ENCODE results near the gene CCDC200.
"Not testable (repeated sequence)": the region's sequence is repeated elsewhere in the genome, so short reads cannot be mapped to it uniquely, and the experiment has no call there.

Gene CCDC200

GRCh38 chr17:43216369-43216761 is 12.1 kb downstream of the CCDC200 start:
- no peak for DNase-seq (ENCODE audit: low read depth)

DNA sequence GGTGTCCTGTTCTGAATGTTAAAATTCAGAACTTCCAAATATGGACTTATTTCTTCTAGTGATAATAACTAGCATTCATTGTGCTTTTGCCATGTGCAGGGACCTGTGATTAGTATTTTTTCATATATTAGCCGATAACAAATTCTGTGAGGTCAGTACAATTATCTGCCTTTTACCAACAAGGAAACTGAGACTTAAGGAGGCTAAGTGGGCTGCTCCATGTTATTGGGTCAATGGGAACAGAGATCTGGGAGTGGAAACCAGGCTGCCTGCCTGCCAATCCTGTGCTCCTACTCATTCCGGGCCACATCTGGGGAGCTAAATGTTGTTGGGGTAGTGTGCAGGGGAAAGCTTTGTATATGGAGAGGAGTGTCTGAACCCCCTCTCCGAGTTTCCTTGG is 13.1 kb downstream of the CCDC200 start:
- no peak for DNase-seq (ENCODE audit: low read depth)

- DNase-seq (ENCODE audit: low read depth): no peak
Measured at GRCh38 chr17:43213545-43213944, 14.9 kb downstream of the CCDC200 start.

GRCh38 chr17:43212641-43213490 is 15.6 kb downstream of the CCDC200 start:
- no peak for DNase-seq (ENCODE audit: low read depth)

- peak; percentile 63 for DNase-seq (ENCODE audit: low read depth)
Measured at GRCh38 chr17:43211480-43212402, 16.7 kb downstream of the CCDC200 start, which contains the start of gene TMEM106A. Gene TMEM106A, plus strand, starts transcription at chr17:43211875. Its CDS starts 1,167 bp downstream, at chr17:43213042.

DNA sequence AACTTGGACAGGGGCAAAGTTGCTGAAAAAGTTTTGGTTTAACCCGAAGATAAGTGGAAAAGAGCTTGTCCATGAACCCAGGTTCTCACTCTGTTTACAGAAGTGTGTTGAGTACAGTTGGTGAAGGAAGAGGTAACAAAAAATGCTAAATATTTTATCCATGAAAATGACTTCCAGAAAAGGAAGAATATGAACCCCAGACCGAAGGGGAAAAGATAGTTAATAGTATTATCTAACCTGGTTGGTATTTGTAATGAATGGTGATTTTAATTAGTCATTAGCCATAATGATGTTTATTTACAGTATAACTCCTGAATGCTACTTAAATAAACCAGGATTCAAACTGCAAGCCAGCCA is 17.3 kb downstream of the CCDC200 start:
- DNase-seq (ENCODE audit: low read depth): no peak

GRCh38 chr17:43210576-43210975 is 17.8 kb downstream of the CCDC200 start:
- DNase-seq (ENCODE audit: low read depth): no peak

DNA sequence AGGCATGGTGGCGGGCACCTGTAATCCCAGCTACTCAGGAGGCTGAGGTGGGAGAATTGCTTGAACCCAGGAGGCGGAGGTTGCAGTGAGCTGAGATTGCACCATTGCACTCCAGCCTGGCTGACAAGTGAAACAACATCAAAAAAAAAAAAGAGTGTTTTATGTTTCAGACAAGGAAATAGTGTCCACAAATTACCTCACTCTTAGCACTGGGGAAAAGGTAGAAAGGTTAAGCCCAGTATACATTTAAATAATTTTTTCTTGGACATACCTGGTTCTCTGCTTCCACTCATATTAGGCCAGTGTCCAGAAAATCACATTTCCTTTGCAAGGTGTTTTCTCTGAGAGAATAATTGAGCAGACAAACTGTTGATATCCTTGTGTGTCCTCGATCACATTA is 25.4 kb downstream of the CCDC200 start:
- DNase-seq (ENCODE audit: low read depth): not testable (repeated sequence)

- DNase-seq (ENCODE audit: low read depth): no peak
Measured at GRCh38 chr17:43200127-43200526, 28.3 kb downstream of the CCDC200 start.

- no peak for DNase-seq (ENCODE audit: low read depth)
Measured at GRCh38 chr17:43199633-43200032, 28.8 kb downstream of the CCDC200 start.

DNA sequence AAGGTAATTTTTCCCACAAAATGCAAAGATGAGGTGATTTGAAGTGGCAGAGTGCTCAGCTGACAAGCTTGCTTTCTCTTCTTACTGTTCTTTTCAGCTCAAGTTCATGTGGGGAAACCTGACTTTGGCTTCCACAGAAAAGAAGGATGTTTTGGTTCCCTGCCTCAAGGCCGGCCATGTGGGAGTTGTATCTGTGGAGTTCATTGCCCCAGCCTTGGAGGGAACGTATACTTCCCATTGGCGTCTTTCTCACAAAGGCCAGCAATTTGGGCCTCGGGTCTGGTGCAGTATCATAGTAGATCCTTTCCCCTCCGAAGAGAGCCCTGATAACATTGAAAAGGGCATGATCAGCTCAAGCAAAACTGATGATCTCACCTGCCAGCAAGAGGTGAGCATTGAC is 35.2 kb downstream of the CCDC200 start:
- no peak for DNase-seq (ENCODE audit: low read depth)

DNA sequence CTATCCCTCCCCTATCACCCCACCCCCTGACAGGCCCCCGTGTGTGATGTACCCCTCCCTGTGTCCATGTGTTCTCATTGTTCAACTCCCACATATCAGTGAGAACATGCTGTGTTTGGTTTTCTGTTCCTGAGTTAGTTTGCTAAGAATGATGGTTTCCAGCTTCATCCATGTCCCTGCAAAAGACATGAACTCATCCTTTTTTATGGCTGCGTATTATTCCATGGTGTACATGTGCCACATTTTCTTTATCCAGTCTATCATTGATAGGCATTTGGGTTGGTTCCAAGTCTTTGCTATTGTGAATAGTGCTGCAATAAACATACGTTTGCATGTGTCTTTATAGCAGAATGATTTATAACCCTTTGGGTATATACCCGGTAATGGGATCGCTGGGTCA is 41.8 kb downstream of the CCDC200 start:
- DNase-seq (ENCODE audit: low read depth): not testable (repeated sequence)

DNA sequence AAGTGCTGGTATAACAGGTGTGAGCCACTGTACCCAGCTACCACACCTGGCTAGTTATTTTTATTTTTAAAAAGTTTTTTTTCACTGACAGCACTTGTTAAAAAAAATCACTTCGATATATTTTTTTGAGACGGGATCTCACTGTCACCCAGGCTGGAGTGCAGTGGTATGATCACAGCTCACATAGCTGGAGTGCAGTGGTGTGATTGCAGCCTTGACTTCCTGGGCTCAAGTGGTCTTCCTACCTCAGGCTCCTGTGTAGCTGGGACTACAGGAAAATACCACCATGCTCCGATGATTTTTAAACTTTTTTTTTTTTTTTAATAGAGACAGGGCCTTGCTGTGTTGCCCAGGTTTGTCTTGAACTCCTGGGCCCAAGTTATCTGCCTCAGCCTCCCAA is 44.5 kb downstream of the CCDC200 start:
- DNase-seq (ENCODE audit: low read depth): no peak

DNA sequence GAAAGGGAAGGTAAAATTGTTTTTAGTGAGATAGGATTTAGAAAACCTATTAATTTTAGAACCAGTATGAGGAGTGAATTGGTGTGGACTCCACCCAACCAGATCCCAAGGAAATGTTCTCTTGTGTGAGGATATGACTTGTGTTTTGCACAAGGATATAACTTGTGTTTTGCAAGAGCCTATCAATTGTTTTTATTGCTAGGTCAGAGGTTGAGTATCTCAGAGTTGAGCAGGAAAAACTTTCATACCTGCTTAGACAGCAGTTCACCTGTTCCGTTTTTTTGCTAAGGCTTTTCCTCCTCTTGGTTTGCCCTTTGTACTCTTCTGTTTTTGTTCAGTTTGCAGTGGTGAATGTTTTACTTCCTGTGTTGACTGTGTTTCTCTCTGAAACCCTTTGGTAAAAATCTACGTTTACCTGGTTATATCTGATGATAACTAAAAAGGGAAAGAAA is 52.3 kb downstream of the CCDC200 start:
- DNase-seq (ENCODE audit: low read depth): no peak

DNA sequence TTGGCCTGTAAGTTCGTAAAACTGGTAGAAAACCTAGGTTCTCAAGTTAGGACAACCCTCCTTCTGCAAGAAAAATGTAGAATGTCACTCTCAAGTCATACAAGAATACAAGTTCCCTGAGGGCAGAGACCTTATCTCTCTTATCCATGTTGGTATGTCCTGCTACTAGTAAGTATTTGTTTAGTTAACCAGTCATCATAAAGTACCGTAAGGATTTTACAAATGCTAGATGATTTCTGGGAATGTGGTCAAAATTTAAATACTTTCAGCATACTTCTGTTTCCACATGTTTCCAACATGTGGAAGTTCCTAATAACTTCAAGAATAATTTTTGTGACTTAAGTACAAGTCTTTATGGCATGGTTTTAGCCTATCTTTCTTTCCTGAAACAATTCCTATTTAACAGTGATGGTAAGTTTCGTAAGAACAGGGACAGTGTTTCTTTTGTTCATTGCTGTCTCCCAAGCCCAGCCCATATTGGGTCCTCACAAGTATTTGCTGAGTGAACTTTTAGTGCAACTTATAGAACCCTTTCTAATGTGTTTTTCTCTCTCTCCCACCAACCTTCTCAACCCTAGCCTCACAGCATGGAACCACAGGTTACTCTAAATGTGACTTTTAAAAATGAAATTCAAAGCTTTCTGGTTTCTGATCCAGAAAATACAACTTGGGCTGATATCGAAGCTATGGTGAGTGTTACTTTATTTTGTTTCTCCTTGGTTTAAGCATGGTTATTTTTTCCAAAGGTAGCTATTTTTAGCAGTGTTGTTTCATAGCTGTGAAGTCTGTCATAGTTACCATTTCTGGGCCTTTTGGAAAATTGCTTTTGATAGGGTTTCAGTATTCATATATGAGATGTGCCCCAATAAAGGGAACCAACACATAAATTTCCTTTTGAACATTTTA is 53.0 kb downstream of the CCDC200 start:
- no peak for DNase-seq (ENCODE audit: low read depth)

- DNase-seq (ENCODE audit: low read depth): peak; percentile 3
Measured at GRCh38 chr17:43171586-43172487, 56.6 kb downstream of the CCDC200 start.
